Activated T-cell treated with anti-CD3 and anti-CD28 coated beads, Interleukin-2, amount 50 U/mL, for 48 hours (primary cell): ENCODE measurements around the gene GPR75.

ENCODE experiments used
- DNase-seq, 2 experiments: peaks; one replicate each; pipeline ENCODE4 v3.0.0-alpha.2; 2020

GPR75 gene

DNA sequence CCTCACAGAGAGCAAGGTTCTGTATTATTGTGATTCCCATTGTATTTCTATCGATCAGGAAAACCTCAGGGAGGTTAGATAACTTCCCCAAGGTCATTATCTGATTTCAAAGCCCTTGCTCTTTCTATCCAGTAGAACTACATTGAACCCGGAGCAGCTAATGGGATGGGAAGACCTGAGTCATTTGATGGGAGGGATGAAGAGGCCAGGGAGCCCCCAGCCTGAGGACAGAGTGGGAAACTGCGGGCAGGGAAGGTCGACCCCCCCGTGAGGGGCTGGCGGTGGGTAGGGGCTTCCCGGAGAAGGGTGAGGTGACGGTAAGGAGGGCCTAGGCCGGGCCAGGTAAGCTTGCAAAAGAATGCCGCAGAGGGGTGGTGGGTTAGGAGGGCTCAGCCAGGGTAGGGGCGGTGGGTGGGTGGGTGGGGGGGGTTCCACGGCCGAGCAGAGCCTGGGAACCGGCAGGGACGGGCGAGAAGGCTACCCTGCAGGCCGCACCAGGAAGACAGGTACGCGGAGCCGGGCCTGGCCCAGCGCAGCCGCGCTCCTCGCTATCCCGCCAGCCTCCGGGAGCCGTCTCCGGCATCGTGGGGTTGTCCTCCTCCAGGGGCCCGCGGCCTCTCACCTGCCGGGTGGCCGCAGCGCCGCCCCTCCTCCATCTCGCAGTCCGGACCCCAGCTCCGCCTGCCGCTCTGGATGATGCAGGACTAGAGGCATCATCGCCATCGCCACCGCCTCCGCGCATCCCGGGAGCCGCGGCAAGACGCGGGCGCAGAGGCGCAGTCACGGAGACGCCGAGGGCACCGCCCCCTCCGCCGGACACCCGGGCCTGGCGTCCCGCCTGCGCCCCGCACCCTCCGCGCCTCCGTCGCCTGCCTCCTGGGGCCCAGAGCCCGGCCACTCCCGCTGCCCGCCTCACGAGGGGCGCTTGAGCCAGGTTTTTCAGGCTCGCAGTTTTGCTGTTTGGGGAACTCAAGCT lies at the start of gene GPR75:
TSS of gene GPR75 (minus strand) at position 762 of the 976 bp plus-strand sequence. CDS start 5,211 bp downstream, outside the sequence.
- no peak for DNase-seq

DNA sequence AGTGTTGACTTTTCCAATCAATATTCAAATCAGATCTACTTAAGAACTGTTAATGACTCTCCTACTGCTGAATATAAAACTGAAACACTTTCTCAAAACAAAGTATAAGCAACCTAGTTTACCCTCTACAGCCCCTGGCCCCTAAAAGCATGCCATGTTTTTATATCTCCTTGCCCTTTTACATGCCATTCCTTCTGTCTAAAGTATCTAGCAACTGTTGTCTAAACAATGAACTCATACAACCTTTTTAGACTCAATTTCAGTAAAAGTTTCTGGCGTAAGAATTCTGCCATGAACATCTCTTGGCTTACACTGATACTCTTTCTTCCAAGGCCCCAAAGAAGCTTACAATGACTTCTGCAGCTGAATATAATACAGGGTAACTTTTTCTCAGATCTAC lies 47.8 kb upstream of the GPR75 start:
- no peak for DNase-seq

GRCh38 chr2:53905396-53905795 lies 45.6 kb upstream of the GPR75 start:
- DNase-seq, result no peak

DNA sequence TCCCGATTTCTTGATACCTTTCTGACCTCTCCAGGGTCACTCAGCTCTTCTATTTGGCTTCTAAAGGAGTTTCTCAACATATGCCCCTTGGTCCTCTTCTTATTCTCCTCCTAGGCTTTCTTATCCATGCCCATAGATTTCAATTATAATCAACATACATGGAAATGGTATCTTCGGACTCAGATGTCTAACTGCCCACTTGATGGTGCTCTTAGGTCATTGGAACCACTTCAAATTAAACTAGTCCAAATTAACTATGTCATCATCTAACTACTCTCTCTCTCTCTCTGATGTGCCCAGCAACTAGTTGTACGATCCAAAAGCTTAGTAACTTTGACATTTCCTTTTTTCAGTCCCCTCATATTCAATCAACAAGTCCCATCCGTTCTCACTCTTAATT lies 43.2 kb upstream of the GPR75 start:
- no peak for DNase-seq

DNA sequence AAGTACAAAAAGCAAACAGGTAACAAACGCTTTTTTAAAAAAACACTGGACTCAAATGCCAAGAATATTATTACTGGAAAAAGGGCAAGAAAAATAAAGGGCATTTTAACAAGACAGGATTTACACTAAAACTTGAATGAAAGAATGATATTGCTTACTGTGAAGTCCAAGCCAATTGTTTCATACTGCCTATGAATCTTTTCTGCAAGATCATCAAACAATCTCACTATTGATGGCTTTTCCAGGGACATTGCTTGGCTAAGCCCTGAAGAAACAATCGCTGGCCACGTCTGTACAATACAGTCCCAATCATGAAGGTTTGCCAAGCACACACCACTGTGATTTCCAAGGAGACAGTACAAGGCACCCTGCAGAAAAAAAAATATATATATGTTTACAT lies 41.4 kb upstream of the GPR75 start:
- DNase-seq, result no peak

- DNase-seq, result no peak
Observed at GRCh38 chr2:53896864-53897263, 37.1 kb upstream of the GPR75 start.

DNA sequence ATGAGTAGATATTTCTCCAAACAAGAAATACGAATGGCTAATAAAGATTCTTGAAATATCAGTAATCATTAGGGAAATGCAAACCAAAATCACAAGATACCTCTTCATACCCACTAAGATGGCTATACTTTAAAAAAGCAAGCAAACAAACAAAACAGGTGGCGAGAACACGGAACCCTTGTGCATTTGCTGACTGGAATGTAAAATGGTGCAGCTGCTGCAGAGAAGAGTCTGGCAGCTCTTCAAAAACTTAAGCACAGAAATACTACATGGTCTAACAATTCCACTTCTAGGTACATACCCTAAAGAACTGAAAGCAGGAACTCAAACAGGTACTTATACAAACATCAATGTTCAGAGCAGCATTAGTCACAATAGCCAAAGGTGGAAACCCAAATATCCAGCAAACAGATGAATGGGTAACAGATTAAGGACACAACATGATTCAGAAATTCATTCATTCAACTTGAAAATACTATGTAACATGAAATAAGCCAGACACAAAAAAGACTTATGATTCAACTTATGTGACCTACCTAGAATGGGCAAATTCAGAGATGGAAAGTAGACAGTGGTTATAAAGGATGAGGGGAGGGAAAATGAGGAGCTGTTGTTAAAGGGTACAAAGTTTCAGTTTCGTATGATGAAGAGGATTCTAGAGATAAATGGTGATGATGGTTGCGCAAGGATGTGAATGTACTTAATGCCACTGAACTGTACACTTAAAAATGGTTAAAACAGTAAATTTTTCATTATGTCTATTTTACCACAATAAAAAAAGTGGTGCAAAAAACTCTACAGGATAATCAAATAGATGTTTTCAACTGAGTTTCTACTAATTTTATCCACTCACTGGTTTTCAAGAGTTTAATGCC lies 26.9 kb upstream of the GPR75 start:
- DNase-seq, result no peak

DNA sequence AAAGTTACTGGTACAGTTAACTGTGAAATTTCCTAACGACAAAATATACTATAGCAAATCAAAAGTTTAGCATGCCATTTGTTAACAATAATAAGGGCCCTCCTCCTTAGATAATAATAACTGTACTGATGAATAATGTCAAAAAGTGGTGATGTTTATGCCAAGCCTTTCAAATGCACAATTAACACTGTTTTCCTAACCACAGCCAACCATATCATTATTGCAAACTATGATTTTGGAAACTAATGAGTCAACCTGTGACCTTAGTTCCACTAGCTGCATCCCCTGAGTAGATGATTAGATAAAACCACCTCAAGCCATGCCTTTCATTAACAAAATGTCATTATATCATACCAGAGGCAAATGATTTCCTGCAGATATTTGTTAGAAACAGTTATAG lies 25.1 kb upstream of the GPR75 start:
- DNase-seq, result no peak

DNA sequence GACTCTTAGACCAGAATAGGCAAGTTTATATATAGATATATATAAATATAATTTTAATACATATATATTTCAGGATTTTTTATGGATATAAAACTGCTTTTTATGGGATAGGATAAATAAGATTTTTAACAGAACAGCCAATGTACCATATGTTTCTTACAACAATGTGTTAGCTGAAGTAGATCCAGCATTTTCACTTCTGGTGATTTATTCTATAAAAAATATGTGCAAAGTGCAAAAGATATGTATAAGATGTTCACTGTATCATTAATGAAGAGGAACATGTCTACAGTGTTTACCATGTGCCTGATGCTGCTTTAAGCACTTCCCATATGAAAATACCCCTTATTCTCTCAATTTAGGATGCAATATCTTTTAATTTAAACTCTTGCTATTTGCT lies 22.2 kb upstream of the GPR75 start:
- DNase-seq, result no peak

DNA sequence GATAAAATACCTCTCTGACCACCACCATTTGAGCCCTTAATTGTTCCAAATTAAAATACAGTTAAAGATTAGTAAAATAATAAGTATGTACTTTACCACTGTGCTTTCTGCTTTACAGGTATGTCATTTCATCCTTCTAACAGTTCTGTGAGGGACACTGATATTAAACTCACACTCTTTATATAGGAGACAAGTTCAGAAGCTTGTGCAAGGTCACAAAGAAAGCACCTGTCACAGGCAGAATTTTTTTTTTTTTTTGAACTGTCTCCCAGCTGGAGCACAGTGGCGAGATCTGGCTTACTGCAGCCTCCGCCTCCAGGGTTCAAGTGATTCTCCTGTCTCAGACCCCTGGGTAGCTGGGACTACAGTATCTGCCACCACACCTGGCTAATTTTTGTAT lies 21.6 kb upstream of the GPR75 start:
- no peak for DNase-seq

GRCh38 chr2:53880756-53881155 lies 21.0 kb upstream of the GPR75 start:
- DNase-seq, result no peak

- no peak for DNase-seq
Observed at GRCh38 chr2:53877556-53877955, 17.8 kb upstream of the GPR75 start.

- DNase-seq, result no peak
Observed at GRCh38 chr2:53877112-53877511, 17.3 kb upstream of the GPR75 start.

GRCh38 chr2:53874401-53874950 lies 14.7 kb upstream of the GPR75 start:
- DNase-seq, result no peak

GRCh38 chr2:53867773-53868172 lies 8.0 kb upstream of the GPR75 start:
- DNase-seq, result no peak

DNA sequence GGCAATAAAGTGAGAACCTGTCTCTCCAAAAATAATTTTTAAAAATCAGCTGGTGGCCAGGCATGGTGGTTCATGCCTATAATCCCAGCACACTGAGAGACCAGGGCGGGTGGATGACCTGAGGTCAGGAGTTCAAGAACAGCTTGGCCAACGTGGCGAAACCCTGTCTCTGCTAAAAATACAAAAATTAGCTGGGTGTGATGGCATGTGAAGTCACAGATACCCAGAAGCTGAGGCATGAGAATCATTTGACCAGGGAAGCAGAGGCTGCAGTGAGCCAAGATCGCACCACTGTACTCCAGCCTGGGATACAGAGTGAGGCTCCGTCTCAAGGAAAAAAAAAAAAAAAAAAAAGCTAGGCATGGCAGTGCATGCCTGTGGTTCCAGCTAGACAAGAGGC lies 7.4 kb upstream of the GPR75 start:
- DNase-seq, result no peak

- no peak for DNase-seq
Observed at GRCh38 chr2:53865962-53866361, 6.2 kb upstream of the GPR75 start.

DNA sequence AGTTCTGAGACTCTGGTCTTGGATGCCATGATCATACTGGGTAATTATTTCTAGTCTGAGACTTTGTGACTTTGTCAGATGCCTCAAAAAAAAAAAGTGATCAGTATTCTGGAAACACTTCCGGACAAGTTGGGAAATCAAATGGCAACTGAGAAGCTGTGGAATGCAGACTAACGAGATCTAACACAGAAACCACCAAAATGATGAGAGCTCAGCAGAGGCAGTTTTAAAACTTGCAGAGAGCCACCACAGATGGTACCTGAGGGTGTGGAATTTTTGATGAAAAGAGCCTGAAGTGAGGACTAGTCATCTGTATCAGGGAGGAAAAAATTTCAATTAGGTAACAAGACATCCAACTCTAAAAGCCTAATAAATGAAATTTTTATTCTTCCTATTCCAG lies 5.5 kb upstream of the GPR75 start:
- no peak for DNase-seq

GRCh38 chr2:53863538-53864227 lies 3.9 kb upstream of the GPR75 start:
- DNase-seq, result no peak

- no peak for DNase-seq
Observed at GRCh38 chr2:53861824-53862223, 2.1 kb upstream of the GPR75 start.

DNA sequence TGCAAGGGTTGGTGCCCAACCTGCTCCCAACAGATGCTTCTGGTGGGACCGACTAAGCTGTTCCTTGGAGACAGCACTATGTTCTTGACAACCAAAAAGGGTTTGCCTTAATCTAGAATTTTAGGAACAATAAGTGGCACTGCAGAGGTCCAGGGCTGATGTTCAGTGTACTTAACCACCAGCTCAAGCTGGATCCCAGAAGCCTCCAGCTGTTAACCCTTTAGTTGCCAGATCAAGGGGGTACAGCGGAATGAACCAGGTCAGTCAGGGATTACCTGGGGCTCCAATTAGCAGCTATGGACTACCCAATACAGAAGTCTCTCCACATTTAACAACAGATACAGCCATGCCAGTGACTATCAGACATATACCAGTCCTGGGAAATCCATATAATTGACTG lies 3.5 kb downstream of the GPR75 start:
- no peak for DNase-seq

DNA sequence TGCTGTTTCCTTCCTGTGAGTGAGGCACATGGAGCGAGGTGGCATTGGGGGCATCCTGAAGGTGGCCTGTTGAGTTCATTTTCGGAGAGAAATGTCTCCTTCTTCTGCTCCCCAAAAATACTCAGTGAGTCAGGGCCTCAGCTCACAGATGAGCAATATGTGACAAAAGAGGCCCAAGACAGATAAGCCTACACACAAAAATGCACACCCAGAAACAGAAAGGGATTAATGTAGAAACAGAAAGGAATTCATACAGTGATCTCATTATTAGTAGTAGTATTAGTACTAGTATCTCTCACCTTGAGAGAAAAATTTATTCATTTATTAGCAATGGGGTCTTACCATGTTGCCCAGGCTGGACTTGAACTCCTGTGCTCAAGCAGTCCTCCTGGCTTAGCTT lies 5.1 kb downstream of the GPR75 start:
- DNase-seq, result no peak

- no peak for DNase-seq
Observed at GRCh38 chr2:53852532-53852931, 7.2 kb downstream of the GPR75 start.
